Right lobe of liver (tissue), 4 donors: ENCODE results near the gene ZNF740.

Source experiments
- POLR2A ChIP-seq: fragments of 450-650 bp; IDR thresholded peaks from one replicate; pipeline ENCODE4 v1.6.1; 2017; ENCODE audit warnings: antibody characterized with exemption, mild to moderate bottlenecking
- TF ChIP-seq, protein P1 (sequence below), 4 donors: fragments of 200-600 bp in 3 of 4; fragments of 450-650 bp in 1 of 4; IDR thresholded peaks; one replicate each; pipeline versions ENCODE4 v1.5.1 to v1.8.0; 2016 to 2022; ENCODE audit warnings: antibody characterized with exemption in 4 of 4, mild to moderate bottlenecking in 2 of 4
- donor health status: DM: no; HTN: no; CAD: no.
- donor health status: DM: no; HTN: no; CAD: no.
- donor health status: DM: no; HTN: yes; CAD: no.

DNA sequence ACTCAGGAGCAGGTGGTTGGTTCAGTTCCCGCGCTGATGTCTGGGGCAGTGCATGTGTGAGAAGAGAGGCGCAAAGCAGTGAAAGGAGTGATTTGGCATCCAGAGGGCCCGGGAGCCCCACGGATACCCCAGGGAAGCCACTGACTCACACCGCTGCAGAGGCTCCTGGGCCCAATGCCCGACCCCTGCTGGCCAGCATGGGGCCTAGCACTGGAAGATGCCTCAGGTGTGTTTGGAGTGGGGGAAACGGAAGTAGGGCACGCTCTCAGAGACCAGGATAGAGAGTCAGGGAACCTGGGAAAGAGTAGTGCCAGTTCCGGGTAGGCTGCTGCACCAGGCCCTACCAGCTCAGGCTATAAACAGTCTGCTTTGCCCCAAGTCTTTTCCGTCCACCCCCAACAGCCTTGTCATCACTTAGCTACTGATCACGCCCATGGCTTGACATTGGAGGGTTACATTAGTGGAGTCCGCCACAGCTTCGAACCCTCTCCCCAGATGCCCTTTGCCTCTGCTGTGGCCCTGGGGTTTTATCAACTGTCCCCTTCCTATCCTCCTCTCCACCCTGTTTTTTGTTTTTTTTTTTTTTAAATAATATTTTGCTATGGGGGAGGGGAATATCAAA lies 9.7 kb downstream of the ZNF740 start:
- no peak for TF ChIP-seq POLR2A
- TF ChIP-seq, protein P1, sequence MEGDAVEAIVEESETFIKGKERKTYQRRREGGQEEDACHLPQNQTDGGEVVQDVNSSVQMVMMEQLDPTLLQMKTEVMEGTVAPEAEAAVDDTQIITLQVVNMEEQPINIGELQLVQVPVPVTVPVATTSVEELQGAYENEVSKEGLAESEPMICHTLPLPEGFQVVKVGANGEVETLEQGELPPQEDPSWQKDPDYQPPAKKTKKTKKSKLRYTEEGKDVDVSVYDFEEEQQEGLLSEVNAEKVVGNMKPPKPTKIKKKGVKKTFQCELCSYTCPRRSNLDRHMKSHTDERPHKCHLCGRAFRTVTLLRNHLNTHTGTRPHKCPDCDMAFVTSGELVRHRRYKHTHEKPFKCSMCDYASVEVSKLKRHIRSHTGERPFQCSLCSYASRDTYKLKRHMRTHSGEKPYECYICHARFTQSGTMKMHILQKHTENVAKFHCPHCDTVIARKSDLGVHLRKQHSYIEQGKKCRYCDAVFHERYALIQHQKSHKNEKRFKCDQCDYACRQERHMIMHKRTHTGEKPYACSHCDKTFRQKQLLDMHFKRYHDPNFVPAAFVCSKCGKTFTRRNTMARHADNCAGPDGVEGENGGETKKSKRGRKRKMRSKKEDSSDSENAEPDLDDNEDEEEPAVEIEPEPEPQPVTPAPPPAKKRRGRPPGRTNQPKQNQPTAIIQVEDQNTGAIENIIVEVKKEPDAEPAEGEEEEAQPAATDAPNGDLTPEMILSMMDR (IDR thresholded peaks at IDR 0.05) = peak; percentile 70 to 88 (median 74)
